Hindlimb muscle (tissue), 1 donor: ENCODE data around the gene TMEM150A. TPM values are rescaled to one million over a fixed set of nuclear protein-coding genes. Genes with fewer than 3 reads are reported as not detected.
"Not testable (repeated sequence)": the region's sequence is repeated elsewhere in the genome, so short reads cannot be mapped to it uniquely, and the experiment has no call there.

ENCODE experiments used
- DNase-seq: peaks from one replicate; pipeline ENCODE4 v3.0.0-alpha.2; 2013
- polyA plus RNA-seq: library from polyadenylated mRNA; unstranded; fragments of 120-200 nt; gene quantifications from one replicate; pipeline ENCODE4 v1.2.1, GENCODE V29; 2013; ENCODE audit not compliant: insufficient read length

The TMEM150A gene
- polyA plus RNA-seq, 1 donor, result 11.7 TPM

DNA sequence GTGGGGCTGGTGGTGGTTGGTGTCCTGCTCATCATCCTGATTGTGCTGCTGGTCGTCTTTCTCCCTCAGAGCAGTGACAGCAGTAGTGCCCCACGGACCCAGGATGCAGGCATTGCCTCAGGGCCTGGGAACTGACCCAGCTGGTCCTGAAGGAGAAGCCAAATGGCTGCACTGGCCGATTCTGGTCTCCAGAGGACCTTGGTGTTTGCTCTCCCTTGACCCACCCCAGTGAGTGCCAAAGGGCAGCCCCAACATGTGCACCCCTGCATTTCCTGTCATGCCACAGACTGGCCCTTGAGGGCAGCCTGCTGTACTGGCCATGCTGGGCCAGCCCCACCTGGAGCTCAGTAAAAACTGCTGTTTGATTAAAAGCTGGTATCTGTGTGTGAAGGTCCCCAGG lies 9.5 kb downstream of the TMEM150A start:
- no peak for DNase-seq

- not testable (repeated sequence) for DNase-seq
These were observed 10.2 kb downstream of the TMEM150A start for GRCh38 chr2:85592299-85592698.

DNA sequence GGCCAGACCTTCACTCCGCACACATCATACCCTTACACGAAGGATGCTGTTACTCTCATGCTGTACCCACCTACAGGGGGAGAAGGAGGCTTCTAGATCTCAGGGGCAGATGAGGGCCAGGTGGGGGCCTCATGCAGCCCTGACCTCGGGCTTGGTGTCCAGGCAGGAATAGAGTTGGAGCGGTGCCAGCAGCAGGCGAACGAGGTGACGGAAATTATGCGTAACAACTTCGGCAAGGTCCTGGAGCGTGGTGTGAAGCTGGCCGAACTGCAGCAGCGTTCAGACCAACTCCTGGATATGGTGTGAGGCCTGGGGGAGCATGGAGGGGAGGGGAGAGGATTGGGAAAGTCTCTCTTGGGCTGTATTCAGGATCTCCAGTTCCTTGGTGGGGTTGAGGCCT lies 10.9 kb downstream of the TMEM150A start:
- no peak for DNase-seq

- DNase-seq, result no peak
These were observed 11.5 kb downstream of the TMEM150A start for GRCh38 chr2:85590950-85591349.

- no peak for DNase-seq
These were observed 12.3 kb downstream of the TMEM150A start for GRCh38 chr2:85589982-85590791.

DNA sequence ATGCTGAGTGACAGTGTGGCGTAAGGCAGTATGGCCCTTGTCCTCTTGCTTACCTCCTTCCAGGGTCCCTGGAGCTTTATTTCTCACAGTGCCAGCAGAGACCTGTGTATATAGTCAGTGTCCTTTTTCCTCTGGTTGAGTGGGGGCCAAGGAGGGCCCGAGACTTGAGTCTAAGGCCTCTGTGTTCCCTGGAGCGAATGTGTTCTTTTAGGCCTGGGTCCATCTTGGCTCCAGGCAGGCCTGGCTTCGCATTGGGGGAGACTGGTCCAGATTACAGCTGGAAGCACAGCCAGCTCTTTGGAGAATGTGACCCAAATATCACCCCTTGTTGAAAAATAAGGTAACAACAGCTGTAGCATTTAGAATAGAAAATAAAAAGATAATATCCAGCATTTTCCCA lies 13.3 kb downstream of the TMEM150A start:
- DNase-seq, result no peak

GRCh38 chr2:85588645-85589044 lies 13.9 kb downstream of the TMEM150A start:
- no peak for DNase-seq

DNA sequence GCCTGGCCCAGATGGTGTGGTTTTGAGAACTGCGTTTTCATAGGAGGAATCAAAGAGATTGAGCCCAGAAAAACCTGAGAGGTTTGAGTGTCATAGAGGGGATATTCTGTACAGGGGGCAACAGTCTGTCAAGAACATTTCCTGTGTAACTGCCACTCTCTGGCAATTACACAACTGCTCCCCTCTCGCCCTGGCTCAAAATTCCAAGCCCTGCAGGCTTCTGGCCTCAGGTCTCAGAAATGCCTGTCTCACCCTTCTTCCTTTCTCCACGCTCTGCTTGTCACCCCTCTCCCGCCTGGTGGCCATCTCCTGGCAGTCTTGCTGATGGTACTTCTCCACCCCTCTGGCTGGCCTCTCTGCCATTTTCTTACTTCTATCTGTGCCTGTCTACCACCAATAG lies 14.3 kb downstream of the TMEM150A start:
- DNase-seq, result no peak

DNA sequence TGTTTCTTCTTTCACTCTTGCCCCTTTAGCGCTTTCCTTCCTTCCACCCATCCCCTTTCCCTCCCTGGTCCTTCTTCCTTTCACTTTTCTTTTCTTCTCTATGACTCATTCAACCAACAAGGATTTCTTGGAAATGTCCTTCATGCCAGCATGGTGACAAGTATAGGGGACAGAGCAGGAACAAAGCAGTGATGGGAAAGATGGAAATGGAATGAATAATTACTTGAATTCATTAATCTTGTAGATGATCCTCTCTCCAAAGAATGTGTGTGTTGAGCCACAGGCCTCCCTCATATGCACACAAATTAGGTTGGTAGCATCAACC lies 16.8 kb downstream of the TMEM150A start:
- DNase-seq, result no peak

DNA sequence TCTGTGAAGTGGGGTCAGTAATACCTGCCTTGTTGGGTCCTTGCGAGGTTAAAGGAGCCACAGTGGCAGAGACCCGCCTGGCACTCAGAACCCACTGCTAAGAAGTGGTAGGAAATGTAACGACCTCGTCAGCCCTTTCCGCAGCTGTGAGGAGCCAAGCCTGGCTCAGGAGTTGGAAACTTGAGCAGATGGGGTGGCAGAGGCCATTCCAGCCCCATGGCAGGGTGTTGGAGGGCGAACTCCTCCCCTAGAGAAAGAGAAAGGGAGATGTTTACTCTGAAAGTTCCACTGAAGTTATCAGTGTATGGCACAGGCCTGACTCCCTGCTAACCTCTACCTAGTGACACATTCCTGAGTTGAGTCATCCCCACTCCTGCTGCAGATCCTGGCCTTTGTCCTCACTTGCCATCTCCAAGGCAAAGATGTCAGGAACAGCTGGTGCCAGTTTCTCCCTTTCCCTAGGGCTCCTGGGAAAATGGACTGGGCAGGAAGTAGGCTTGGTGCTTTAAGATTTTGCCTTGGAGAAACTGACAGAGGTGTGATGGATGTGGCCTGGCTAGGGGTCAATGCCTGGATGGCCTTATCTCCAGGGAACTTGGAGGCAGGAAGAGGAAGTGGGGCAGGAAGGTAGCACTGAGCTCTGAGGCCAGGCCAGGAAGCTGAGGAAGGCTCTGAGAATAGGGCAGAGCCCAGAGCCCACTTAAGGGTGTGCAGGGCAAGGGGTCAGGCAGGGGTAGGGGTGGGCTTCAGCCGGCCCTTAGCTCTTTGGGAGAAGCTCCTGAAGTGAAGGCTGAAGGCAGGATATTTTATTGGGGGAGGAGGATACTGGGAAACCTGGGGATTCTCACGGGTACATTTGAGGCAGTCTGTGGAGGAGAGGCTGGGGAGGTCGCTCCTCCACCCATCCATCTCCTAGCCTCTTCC lies 17.4 kb downstream of the TMEM150A start:
- DNase-seq, result no peak

DNA sequence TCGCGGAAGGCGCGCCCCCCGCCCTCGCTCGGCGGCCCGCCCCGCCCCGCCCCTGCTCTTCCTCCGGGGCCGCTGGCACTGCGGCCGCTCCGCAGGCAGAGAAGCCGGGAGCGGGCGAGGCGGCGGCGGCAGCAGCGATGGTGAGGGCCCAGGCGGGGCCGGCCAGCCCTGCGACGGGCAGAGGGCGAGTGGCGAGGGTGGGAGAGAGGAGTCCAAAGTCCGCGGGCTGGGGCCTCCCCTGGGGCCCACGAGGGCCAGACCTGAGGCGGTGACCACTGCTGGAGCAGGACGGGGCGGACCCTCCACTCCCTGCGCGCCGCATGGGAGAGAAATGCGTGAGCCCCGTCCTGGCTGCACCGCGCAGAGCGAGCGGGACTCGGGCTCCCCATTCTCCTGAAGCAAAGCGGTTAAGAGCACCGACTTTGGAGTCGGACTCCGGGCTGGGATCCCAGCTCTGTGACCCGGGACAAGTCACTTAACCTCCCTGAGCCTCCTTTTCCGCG lies 18.1 kb downstream of the TMEM150A start, which contains the start of gene VAMP5:
VAMP5 (plus strand) TSS at position 78 of the 503 bp plus-strand sequence; CDS start at position 138, 60 bp downstream.
- no peak for DNase-seq

- DNase-seq, result no peak
These were observed 18.7 kb downstream of the TMEM150A start for GRCh38 chr2:85583667-85584353.

- DNase-seq, result no peak
These were observed 20.0 kb downstream of the TMEM150A start for GRCh38 chr2:85582492-85582891.

DNA sequence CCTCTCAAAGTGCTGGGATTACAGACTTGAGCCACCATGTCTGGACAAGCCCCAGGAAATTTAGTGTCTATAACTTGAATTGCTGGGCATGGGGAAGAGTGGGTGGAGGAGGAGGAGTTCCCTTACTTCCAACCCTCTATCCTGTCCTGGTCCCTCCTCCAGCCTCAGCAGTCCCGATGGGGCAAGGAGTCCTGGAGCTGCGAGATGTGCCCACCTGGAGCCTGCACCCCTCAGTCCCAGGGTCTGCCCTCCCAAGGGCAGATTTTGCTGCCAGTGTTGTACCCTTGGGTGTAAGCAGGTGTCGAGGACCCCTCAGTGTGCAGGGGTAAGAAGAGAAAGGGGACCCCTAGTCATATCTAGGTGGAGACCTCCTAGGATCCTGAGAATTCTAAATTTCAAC lies 22.3 kb downstream of the TMEM150A start:
- DNase-seq, result no peak

GRCh38 chr2:85579266-85579935 lies 23.1 kb downstream of the TMEM150A start:
- no peak for DNase-seq

- no peak for DNase-seq
These were observed 24.0 kb downstream of the TMEM150A start for GRCh38 chr2:85578243-85579180.

GRCh38 chr2:85577386-85578242 lies 24.9 kb downstream of the TMEM150A start, which contains the start of gene VAMP8:
VAMP8 (plus strand) TSS chr2:85577586; CDS start chr2:85577647, 61 bp downstream.
- DNase-seq, result no peak

GRCh38 chr2:85577063-85577385 lies 25.5 kb downstream of the TMEM150A start:
- DNase-seq, result no peak

DNA sequence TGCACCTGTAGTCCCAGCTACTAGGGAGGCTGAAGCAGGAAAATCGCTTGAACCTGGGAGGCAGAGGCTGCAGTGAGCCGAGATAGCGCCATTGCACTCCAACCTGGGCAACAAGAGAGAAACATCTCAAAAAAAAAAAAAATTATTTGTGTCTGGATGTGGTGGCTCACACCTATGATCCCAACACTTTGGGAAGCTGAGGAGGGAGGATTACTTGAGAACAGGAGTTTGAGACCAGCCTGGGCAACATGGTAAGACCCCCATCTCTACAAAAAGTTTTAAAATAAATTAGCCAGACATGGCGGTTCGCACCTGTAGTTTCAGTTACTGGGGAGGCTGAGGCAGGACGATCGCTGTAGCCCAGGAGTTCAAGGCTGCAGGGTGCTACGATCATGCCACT lies 26.8 kb downstream of the TMEM150A start:
- DNase-seq, result no peak

DNA sequence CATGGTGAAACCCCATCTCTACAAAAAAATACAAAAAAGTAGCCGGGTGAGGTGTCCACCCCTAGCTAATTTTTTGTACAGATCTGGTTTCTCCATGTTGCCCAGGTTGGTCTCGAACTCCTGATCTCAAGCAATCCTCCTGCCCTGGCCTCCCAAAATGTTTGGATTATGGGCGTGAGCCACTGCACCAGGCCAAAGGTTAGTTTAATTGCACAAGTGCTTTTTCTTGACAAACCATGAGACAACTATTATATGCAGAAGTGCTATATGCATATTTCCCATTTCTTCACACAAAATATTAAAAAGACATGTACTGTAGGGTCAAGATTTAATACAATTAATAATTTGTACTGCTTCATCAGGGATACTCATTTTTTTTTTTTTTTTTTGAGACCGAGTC lies 36.2 kb downstream of the TMEM150A start:
- no peak for DNase-seq
